ENCODE results near the gene SEC14L6. TPM values are rescaled to one million over a fixed set of nuclear protein-coding genes. Genes with fewer than 3 reads are reported as not detected.

Gene SEC14L6
- polyA plus RNA-seq, 1 donor (not counting 4 experiments of a cell fraction or from before 2014, with no cell fraction given): not detected

DNA sequence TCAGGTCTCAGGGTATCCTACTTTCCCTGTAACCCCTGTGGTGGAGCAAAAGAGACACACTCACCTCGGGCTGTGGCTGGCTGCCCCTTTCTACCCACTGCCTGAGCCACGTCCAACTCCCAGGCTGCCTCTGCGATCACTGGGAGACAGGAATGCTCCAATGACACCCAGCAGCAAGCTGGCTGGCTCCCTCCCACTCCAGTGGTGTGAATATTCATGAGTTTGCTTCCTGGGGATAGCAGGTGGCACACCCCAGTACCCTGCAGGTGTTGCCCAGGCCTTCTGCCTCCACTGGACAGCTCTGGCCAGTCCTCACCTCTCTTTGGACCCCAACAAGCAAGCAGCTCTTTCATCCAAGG, 18.2 kb upstream of the SEC14L6 start:
- no peak overlapping the region for H3K27ac ChIP-seq (ENCODE audit: control insufficient read depth, insufficient read depth, low read length)
- FAIRE-seq: no peak
- dilution Hi-C loops (cut with MboI; ENCODE audit: extremely low pct_ligation_motif_present, low sequenced_read_pairs): no loop called here
- TF ChIP-seq CTCF (optimal IDR thresholded peaks at IDR 0.05 in 1 of 3, IDR thresholded peaks at IDR 0.05 in 1 of 3, conservative IDR thresholded peaks at IDR 0.05 in 1 of 3; ENCODE audit: extremely low read depth in 1 of 3, insufficient read depth in 2 of 3, low read length in 3 of 3) (no peak), EZH2 (IDR thresholded peaks at IDR 0.05; ENCODE audit: low read length) (no peak)
- no peaks in the 10 kb centered on the region for H3K36me3 ChIP-seq (ENCODE audit: control insufficient read depth in 2 of 2, extremely low read depth in 1 of 2, insufficient read depth in 2 of 2, low read length in 2 of 2)
- H3K27me3 ChIP-seq (ENCODE audit: control insufficient read depth, extremely low read depth, insufficient read depth, low read length): peaks cover 19% of the 10 kb centered on the region
- H3K9ac ChIP-seq (ENCODE audit: control insufficient read depth, extremely low read depth, insufficient read depth, low read length): no peak overlapping the region
- no peak overlapping the region for H3K4me2 ChIP-seq (ENCODE audit: control insufficient read depth, extremely low read depth, insufficient read depth, low read depth, low read length)
- H3K4me3 ChIP-seq (ENCODE audit: control insufficient read depth in 2 of 3, extremely low read depth in 1 of 3, insufficient read depth in 2 of 3, low read depth in 1 of 3, low read length in 3 of 3): no peak overlapping the region
- H3K79me2 ChIP-seq (ENCODE audit: control insufficient read depth, insufficient read depth, low read length): no peaks in the 10 kb centered on the region
- H3K9me3 ChIP-seq (ENCODE audit: control insufficient read depth, low read depth, low read length): no peaks in the 10 kb centered on the region
- H4K20me1 ChIP-seq (ENCODE audit: control insufficient read depth, extremely low read depth, insufficient read depth, low read length): no peaks in the 10 kb centered on the region
- DNase-seq (ENCODE audit: low read depth, low spot score): no peak
- no peak overlapping the region for H2AFZ ChIP-seq (ENCODE audit: control insufficient read depth, low read length)
- H3K9me1 ChIP-seq (ENCODE audit: control insufficient read depth, extremely low read depth, insufficient read depth, low read length): no peaks in the 10 kb centered on the region
- H3K4me1 ChIP-seq (ENCODE audit: control insufficient read depth, extremely low read depth, insufficient read depth, low read length): peaks cover 6% of the 10 kb centered on the region

- FAIRE-seq: no peak
- Histone ChIP-seq H3K9me3 (ENCODE audit: control insufficient read depth, low read depth, low read length) (no peaks in the 10 kb centered on the region), H3K4me2 (ENCODE audit: control insufficient read depth, extremely low read depth, insufficient read depth, low read depth, low read length) (no peak overlapping the region), H3K4me1 (ENCODE audit: control insufficient read depth, extremely low read depth, insufficient read depth, low read length) (peaks cover 6% of the 10 kb centered on the region), H4K20me1 (ENCODE audit: control insufficient read depth, extremely low read depth, insufficient read depth, low read length) (no peaks in the 10 kb centered on the region), H3K27me3 (ENCODE audit: control insufficient read depth, extremely low read depth, insufficient read depth, low read length) (peaks cover 19% of the 10 kb centered on the region), H3K9ac (ENCODE audit: control insufficient read depth, extremely low read depth, insufficient read depth, low read length) (no peak overlapping the region), H3K36me3 (ENCODE audit: control insufficient read depth in 2 of 2, extremely low read depth in 1 of 2, insufficient read depth in 2 of 2, low read length in 2 of 2) (no peaks in the 10 kb centered on the region), H3K9me1 (ENCODE audit: control insufficient read depth, extremely low read depth, insufficient read depth, low read length) (no peaks in the 10 kb centered on the region), H3K27ac (ENCODE audit: control insufficient read depth, insufficient read depth, low read length) (no peak overlapping the region), H2AFZ (ENCODE audit: control insufficient read depth, low read length) (no peak overlapping the region), H3K4me3 (ENCODE audit: control insufficient read depth in 2 of 3, extremely low read depth in 1 of 3, insufficient read depth in 2 of 3, low read depth in 1 of 3, low read length in 3 of 3) (no peak overlapping the region), H3K79me2 (ENCODE audit: control insufficient read depth, insufficient read depth, low read length) (no peaks in the 10 kb centered on the region)
- dilution Hi-C loops (cut with MboI; ENCODE audit: extremely low pct_ligation_motif_present, low sequenced_read_pairs): no loop called here
- DNase-seq (ENCODE audit: low read depth, low spot score): no peak
- TF ChIP-seq EZH2 (IDR thresholded peaks at IDR 0.05; ENCODE audit: low read length) (no peak), CTCF (optimal IDR thresholded peaks at IDR 0.05 in 1 of 3, IDR thresholded peaks at IDR 0.05 in 1 of 3, conservative IDR thresholded peaks at IDR 0.05 in 1 of 3; ENCODE audit: extremely low read depth in 1 of 3, insufficient read depth in 2 of 3, low read length in 3 of 3) (no peak)
These were observed 17.7 kb upstream of the SEC14L6 start for GRCh38 chr22:30564045-30564760.
